Body of pancreas (tissue), 4 donors: ENCODE data around the gene INTS11. TPM values are rescaled to one million over a fixed set of nuclear protein-coding genes. Genes with fewer than 3 reads are reported as not detected.

Experiments used
- ATAC-seq: fragments of 150-250 bp; one replicate; pipeline ENCODE4 v1.9.1; 2016
- DNase-seq, 4 donors: peaks; one replicate each; pipeline ENCODE4 v3.0.0-alpha.2; 2019
- H3K27ac ChIP-seq, 4 donors: fragments of 200-600 bp; sonication (generic); 1 replicate in 3 of 4; 2 replicates in 1 of 4; pipeline versions ENCODE4 v1.5.1 to v1.6.1; 2016 to 2019; ENCODE audit warnings: mild to moderate bottlenecking in 1 of 4, mixed read lengths in 1 of 4, moderate library complexity in 1 of 4
- H3K27me3 ChIP-seq, 2 donors: fragments of 200-600 bp; sonication (generic); one replicate each; pipeline ENCODE4 v1.6.0; 2016; ENCODE audit warnings: mild to moderate bottlenecking in 1 of 2
- H3K36me3 ChIP-seq, 2 donors: fragments of 200-600 bp; sonication (generic); replicated peaks in 1 of 2; 2 replicates each; pipeline ENCODE4 v1.5.1; 2016; ENCODE audit warnings: low read depth in 2 of 2; ENCODE audit not compliant: insufficient read depth in 1 of 2
- H3K4me1 ChIP-seq: fragments of 200-600 bp; sonication (generic); one replicate; pipeline ENCODE4 v1.6.0; 2016
- H3K4me3 ChIP-seq, 2 donors: fragments of 200-600 bp; sonication (generic); 1 replicate in 1 of 2; 2 replicates in 1 of 2; pipeline ENCODE4 v1.5.1; 2016 to 2019
- H3K9me3 ChIP-seq, 3 donors: fragments of 200-600 bp; sonication (generic); 1 replicate in 2 of 3; 2 replicates in 1 of 3; pipeline ENCODE4 v1.5.1; 2016
- CTCF ChIP-seq, 7 experiments: fragments of 450-650 bp in 4 of 7; fragments of 200-600 bp in 3 of 7; sonication (generic) in 3 of 7; IDR thresholded peaks; one replicate each; pipeline ENCODE4 v1.5.1; 2016 to 2019; ENCODE audit warnings: antibody characterized with exemption in 7 of 7
- POLR2A ChIP-seq, 3 donors: fragments of 450-650 bp; IDR thresholded peaks; one replicate each; pipeline ENCODE4 v1.6.1; 2016; ENCODE audit warnings: antibody characterized with exemption in 3 of 3, mild to moderate bottlenecking in 2 of 3
- WGBS, 2 donors: methylation state at CpG; one replicate each; pipeline ENCODE4 v1.1.5; 2017; 5-methylcytosine and 5-hydroxymethylcytosine counted together
- intact Hi-C: fragments of 100-400 bp; cut with DNase I; formaldehyde crosslinking; loops from one replicate; pipeline ENCODE4 v1.15.1; 2023
- total RNA-seq, 2 donors: library from RNA; depleted of rRNA; stranded (reverse); fragments of >200 nt; gene quantifications; one replicate each; pipeline ENCODE4 v1.1.0, GENCODE V29; 2016

INTS11 gene
- total RNA-seq, 2 donors from 2014 or later, result 89.0 to 189 TPM

GRCh38 chr1:1365875-1366698 is 41.6 kb upstream of the INTS11 start:
- Histone ChIP-seq H3K4me1 (no peaks in the 10 kb centered on the region), H3K36me3 (no peaks in the 10 kb centered on the region), H3K27ac (no peak overlapping the region), H3K9me3 (no peaks in the 10 kb centered on the region), H3K27me3 (no peaks in the 10 kb centered on the region), H3K4me3 (no peak overlapping the region)
- 69 to 70% methylated on average over 10 of the region's 10 CpGs for WGBS, 2 donors
- intact Hi-C loops, result no loop called here
- TF ChIP-seq CTCF (IDR thresholded peaks at IDR 0.05) (no peak), POLR2A (IDR thresholded peaks at IDR 0.05) (no peak)
- no peak for DNase-seq
- no peak for ATAC-seq

- Histone ChIP-seq H3K4me1 (no peaks in the 10 kb centered on the region), H3K4me3 (no peak overlapping the region), H3K27me3 (no peaks in the 10 kb centered on the region), H3K27ac (no peak overlapping the region), H3K36me3 (no peaks in the 10 kb centered on the region), H3K9me3 (no peaks in the 10 kb centered on the region)
- intact Hi-C loops, result no loop called here
- DNase-seq (no peak), ATAC-seq (no peak)
- TF ChIP-seq POLR2A (IDR thresholded peaks at IDR 0.05) (no peak), CTCF (IDR thresholded peaks at IDR 0.05) (no peak)
- WGBS, 2 donors, result 56 to 65% methylated on average over 10 to 14 of the region's 14 CpGs
Observed at GRCh38 chr1:1364266-1364665, 39.8 kb upstream of the INTS11 start.

GRCh38 chr1:1361982-1362423 is 37.5 kb upstream of the INTS11 start:
- no peaks in the 10 kb centered on the region for H3K4me1 ChIP-seq
- H3K27ac ChIP-seq, result peak overlapping the region in 2 of 4 donors; percentile 6 to 28
- intact Hi-C loops, result no loop called here
- DNase-seq, result no peak
- H3K27me3 ChIP-seq, result peaks cover 0 to 5% of the 10 kb centered on the region in 2 donors
- no peak overlapping the region for H3K4me3 ChIP-seq
- TF ChIP-seq CTCF (IDR thresholded peaks at IDR 0.05), result no peak
- H3K9me3 ChIP-seq, result no peaks in the 10 kb centered on the region
- ATAC-seq, result peak; percentile 12
- WGBS, 2 donors, result 32 to 33% methylated on average over 13 of the region's 13 CpGs
- H3K36me3 ChIP-seq, result no peaks in the 10 kb centered on the region

- H3K36me3 ChIP-seq, result no peaks in the 10 kb centered on the region
- no peak for DNase-seq
- no peak for TF ChIP-seq POLR2A (IDR thresholded peaks at IDR 0.05)
- no peak for TF ChIP-seq CTCF (IDR thresholded peaks at IDR 0.05)
- peaks cover 0 to 5% of the 10 kb centered on the region in 2 donors for H3K27me3 ChIP-seq
- no peak overlapping the region for H3K4me3 ChIP-seq
- no peaks in the 10 kb centered on the region for H3K9me3 ChIP-seq
- WGBS, 2 donors, result 63 to 64% methylated on average over 17 to 33 of the region's 35 CpGs
- no peaks in the 10 kb centered on the region for H3K4me1 ChIP-seq
- ATAC-seq, result no peak
- H3K27ac ChIP-seq, result peak overlapping the region in 2 of 4 donors; percentile 6 to 28
- intact Hi-C loops, result no loop called here
Observed at GRCh38 chr1:1361233-1361981, 36.9 kb upstream of the INTS11 start.
